Activated naive CD4-positive, alpha-beta T cell treated with anti-CD3 and anti-CD28 coated beads, Interleukin-2, amount 50 U/mL, for 16 hours (primary cell): Measurements from ENCODE around the gene FAR2.
"Not testable (repeated sequence)": the region's sequence is repeated elsewhere in the genome, so short reads cannot be mapped to it uniquely, and the experiment has no call there.

Experiments
- DNase-seq: peaks from one replicate; pipeline ENCODE4 v3.0.0-alpha.2; 2020

The FAR2 gene

GRCh38 chr12:29346769-29347421 is 197.8 kb downstream of the FAR2 start:
- no peak for DNase-seq

- no peak for DNase-seq
These were observed 201.0 kb downstream of the FAR2 start for GRCh38 chr12:29350080-29350479.

- DNase-seq, result no peak
These were observed 205.9 kb downstream of the FAR2 start for GRCh38 chr12:29354954-29355353.

GRCh38 chr12:29365091-29365490 is 216.0 kb downstream of the FAR2 start:
- no peak for DNase-seq

GRCh38 chr12:29374012-29374411 is 224.9 kb downstream of the FAR2 start:
- no peak for DNase-seq

GRCh38 chr12:29374913-29375312 is 225.8 kb downstream of the FAR2 start:
- DNase-seq, result no peak

- no peak for DNase-seq
These were observed 227.0 kb downstream of the FAR2 start for GRCh38 chr12:29376118-29376517.

GRCh38 chr12:29380536-29381523 is 231.8 kb downstream of the FAR2 start, which contains the start of gene ERGIC2:
TSS of gene ERGIC2 (minus strand) at chr12:29381172. CDS start at chr12:29371633, 9,539 bp downstream.
- peak; percentile 86 for DNase-seq

- no peak for DNase-seq
These were observed 233.2 kb downstream of the FAR2 start for GRCh38 chr12:29382251-29382650.

- DNase-seq, result not testable (repeated sequence)
These were observed 236.1 kb downstream of the FAR2 start for GRCh38 chr12:29385194-29385593.
